GM19467 (cell line): ENCODE results near the gene PRDM15.

Source experiments
- ATAC-seq: cut with Tn5 transposase; IDR thresholded peaks from one replicate; pipeline ENCODE4 v1.9.1; 2021; ENCODE audit warnings: mild to moderate bottlenecking, moderate library complexity; ENCODE audit not compliant: unreplicated experiment

The PRDM15 gene

DNA sequence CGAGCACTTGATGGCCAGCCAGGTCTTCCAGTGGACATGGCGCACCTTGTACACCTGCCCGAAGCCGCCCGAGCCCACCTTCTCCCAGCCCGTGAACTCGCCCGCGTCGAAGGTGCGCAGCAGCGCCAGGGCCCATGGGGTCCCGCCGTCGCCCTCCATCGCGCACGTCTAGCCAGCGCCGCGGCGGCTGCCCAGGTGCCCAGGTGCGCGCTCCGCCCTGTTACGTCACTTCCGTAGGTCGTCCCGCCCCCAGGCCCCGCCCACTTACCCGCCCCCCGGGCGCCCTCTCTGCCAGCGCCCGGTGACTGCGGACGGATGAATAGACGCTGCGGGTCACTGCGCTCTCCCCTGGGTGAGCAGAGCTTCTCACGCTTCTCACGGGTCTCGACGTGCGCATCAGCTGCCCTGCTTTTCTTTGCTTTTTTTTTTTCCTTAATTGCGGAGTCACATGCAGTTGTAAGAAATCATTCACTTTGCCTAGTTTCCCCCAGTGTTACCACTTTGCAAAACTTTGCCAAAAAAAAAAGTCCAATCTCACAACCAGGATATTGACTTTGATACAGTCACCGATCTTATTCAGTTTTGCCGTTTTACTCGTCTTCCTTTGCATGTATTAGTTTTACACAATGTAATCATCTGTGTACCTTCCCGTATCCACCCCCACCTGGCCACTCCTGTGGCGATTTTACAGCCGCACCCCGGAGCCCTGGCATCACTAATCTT lies 112.1 kb downstream of the PRDM15 start, which contains the start of gene RIPK4:
Gene RIPK4 (minus strand): TSS at position 170 of the 723 bp plus-strand sequence. CDS start 11 bp downstream, at position 159.
- ATAC-seq, result no peak

DNA sequence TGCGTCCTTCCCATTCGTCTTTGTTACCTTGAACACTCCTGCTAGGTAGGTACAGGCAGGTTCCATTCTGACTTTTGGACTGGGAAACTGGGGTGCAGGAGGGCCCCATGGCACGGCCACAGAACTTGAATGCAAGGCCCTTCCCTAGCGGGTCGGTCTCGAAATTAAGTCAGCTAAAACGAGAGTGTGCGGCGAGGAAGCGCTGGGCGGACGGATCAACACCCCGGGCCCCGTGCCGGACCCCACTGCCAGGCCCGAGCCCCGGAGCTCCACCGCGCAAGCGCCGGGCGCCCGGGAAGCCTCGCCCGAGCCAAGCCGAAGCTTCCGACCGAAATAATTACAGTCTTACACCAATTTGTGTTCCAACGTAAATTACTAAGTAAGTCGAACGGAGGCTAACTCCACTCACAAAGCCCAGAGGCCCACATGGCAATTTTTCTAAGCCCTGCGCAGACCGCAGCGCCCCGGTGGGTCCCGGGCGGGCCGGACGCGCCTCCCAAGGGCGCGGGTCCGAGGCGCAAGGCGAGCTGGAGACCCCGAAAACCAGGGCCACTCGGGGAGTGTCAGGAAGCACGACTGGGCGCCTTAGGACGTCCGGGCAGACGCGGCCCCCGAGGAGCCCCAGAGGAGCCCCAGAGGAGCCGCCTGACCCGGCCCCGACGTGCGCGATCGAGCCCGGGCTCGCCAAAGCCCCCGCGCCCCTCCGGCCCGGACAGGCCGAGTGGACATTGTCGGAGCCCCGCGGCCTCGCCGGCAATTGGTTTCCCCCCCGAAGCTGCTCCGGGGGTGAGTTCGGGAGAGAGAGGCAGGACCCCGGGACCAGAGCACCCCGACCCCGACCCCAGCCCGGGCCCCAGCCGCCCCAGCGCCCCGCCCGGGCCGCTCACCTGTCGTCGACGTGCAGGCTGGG lies 112.9 kb downstream of the PRDM15 start:
- ATAC-seq, result no peak

DNA sequence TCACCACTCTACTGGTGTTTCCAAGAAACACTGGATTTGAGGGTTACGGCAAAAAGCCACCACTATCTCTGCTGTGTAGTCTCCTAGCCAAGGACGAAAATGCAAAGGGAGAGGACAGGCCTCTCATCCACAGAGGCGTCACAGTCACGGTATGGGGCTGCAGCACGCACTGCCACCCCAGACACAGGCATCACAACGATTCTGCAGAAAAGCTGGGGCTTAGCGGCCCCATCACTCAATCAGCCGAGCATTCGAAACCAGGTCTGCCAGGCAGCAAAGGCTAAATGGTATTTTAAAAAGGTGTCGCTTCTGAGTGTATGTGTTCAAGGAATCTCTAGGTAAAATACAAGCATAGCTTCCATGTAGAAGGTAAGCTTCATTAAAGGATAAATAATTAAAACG lies 113.7 kb downstream of the PRDM15 start:
- ATAC-seq, result no peak

DNA sequence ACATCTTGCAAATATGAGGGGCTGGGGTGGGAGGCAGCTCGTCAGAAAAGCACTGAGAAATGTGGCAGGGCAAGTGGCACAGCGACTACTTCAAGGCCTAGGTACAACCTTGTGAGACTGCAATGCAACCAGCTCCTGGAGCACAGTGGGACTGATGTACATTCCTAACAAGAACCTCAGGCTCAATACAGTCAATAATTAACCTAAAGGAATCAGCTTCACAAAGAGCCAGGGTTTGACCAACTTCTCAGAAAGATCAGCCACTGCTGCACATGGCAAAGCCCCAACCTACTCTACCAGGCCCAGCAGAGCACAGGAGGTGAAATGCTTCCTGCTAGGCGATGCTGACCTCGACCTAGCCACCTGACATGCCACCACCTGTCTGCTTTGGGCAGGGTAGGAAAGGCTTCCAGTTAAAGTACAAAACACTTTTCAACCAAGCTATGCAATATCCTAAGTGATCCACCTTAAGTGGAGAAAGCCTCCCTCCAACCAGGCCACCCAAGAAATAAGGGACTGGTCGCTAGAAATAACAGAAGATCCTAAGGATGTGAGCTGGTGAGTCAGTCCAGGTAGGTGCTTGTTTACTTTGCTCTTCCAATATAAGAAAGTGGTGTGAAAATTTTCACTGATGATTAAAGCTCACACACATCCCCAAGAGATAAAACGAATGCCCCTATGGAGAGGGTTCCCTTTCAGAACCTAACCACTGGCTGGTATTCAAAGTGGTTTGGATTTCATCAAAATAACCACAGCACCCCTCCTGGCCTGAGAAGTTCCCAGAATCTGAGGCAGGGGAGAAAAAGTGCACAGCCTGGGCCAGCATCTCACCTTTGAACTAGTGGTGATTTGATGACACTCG lies 114.4 kb downstream of the PRDM15 start:
- ATAC-seq, result no peak

DNA sequence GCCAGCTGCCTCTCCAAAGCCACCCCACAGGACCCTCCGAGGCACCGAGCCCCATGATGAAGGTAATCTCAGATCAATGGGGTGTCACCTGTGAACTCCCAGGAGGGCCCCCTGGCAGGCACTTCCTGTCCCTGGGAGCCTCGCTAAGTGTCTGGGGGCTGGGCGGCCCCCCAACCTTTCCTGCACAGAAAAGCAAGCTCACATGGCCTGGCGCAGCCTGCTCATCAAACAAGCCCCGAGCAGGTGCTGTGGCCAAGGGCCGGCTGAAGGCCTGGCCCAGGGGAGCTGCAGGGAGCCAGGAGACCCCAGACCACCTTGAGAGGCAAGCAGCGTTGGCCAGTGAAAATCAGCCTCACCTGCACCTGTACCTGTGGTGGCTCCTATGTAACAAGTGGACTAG lies 115.1 kb downstream of the PRDM15 start:
- no peak for ATAC-seq

DNA sequence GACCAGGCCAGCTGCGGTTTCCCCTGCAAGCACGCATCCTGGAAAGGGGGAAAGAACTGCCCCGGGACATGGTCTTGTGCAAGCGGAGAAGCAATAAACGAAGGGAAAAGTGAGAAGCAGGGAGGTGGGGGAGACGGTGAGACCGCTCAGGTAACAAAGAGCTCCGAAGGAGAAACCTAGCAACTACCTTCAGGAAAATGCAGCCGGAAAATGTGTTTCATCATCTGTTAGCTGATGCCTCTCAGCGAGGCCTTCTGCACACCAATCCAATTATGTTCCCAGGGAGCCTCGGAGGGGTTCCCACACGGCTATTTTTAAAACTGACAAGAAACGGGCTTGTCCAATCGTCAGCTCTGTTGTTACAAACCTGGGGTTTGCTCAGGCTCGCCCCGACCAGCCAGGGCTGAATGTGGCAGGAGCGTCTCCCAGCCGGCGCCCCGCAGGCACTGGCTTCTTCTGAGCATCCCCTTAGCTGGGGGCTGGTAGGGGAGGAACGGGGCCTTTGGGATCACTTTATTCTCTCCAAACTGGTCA lies 115.7 kb downstream of the PRDM15 start:
- no peak for ATAC-seq

DNA sequence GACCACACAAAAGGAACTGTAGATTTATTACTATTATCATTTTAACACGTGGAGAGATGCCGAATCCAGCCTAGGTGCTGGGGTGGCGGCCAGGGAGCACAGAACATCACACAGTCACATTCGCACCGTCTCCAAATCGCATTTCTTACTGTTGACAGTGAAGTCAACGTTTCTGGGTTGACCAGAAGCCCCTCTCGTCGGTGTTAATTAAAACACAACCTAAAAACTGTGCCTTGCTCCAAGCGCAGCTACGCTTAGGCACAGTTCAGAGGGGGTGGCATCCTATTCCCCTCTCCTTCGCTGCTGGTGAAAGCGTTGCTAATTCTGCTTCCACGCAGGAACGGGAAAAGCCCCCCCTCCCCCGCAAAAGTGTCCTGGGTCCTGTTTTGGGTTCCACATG lies 116.4 kb downstream of the PRDM15 start:
- ATAC-seq, result no peak

DNA sequence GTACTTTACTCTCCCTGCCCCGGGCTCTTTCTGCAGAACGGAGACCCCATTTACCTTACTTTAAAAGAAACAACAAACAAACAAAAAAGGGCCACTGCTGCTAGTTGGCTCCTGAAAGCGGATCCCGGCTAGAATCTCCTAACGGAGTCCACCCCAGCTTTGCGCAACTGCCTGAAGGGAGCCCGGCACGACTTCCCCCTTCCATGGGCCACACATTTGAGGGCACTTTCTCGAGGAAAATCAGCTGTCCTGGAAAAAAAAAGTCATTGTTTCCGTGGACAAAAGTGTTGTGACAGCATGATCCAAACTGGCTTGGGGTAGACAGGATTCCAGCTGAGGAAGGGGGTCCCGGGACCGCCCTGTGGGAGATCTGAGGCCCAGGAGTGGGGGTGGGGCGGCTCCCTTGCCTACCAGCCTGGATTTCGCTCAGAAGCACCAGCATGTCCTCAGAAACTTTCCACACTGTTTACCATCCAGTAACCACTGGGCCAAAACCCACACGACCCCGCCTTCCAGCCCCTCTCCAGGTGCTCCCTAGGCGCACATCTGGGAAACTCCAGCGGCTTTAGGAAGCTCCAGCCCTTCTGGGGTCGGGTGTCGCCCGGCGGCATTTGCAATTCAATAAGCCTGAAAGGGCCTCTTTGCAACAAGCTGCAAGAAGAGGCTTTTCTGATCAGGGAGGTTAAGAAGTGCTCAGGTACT lies 117.1 kb downstream of the PRDM15 start:
- ATAC-seq, result no peak

DNA sequence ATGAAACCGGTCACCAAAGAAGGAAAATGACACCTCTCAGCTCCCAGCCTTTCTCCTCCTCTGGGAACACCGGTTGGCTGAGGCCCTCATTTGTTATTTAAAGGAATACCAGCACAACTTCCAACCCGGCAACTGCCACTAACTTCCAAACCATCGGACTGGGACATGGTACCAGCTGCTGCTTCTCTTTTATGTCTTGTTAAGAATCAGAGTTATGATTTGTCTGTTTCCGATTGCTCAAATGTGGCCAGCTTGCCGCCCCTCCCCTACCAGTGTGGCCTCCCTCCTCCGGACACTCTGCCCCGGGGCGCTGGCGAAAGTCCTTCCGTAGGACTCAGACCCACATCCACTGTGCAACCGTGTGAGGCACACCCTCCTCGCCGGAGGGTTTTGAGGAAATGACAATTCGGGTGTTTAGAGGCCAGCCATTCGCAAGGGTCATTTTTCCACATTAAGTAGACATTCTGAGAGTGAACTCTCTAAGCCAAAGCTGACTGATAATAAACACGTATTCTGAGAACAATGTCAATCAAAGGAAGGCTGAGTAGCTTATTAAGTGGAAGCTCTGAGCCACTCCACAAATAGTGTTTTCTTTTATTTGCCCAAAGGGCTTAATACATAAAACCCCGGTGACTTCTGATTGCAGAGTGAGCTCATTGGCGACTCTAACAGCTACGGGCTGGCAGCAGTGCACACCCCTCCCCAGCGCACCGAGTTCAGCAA lies 117.8 kb downstream of the PRDM15 start:
- no peak for ATAC-seq

DNA sequence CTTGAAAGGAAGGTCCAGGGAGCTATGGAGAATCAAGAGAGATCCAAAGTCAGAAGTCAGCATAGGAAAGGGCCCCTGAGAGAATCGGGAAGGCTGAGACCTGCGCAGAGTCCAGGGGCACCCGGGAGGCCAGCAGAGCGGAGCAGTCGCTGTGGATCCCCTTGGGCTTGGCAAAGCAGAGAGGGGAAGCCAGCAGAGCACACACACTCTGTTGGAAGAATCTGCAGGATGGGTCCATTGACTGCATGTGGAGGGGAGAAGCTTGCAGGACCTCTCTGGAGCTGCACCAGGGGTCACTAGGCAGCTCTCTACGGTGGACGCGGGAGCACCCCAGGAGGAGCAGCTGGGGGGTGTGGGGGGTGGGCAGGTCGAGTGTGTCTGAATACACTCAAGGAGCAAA lies 118.7 kb downstream of the PRDM15 start:
- ATAC-seq, result no peak

DNA sequence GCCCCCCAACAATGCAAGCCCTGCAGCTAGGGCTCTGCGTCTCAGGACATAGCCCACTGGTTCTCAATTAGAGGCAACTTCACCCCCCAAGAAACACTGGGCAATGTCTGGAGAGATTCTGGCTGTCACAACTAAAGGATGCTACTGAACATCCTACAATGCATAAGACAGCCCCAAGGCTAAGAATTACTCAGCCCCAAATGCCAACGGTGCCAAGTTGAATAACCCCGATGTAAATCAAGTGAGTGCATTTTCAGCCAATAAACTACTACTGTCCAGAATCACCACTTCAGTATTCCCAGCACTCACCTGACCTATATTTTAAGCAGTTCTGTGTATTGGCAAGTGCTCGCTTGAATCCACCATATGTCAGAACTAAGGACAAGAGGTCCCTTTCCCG lies 119.2 kb downstream of the PRDM15 start:
- ATAC-seq, result no peak

DNA sequence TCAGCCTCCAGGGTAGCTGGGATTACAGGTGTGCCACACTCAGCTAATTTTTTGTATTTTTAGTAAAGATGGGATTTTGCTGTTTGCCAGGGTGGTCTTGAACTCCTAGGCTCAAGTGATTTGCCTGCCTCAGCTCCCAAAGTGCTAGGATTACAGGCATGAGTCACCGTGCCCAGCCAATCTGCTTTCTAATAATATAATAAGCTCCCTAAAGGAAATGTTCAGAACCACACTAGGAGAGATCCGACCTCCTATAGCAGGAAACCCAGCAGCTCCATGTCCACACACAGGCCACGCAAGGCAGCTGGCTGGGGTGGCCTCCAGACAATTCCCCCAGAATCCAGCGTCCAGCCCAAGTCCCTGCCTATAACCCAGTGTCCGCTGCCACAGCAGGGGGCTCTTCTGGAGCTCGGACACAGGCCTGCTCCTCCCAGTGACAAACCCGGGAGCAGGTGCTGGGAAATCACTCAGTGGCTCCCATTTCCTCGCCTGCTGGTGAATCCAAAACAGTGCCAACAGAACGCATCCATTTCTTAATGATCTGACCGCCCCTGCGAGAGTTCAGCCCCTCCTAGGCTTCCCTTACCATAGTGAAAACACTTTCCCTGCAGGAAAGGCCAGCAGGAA lies 119.8 kb downstream of the PRDM15 start:
- no peak for ATAC-seq

DNA sequence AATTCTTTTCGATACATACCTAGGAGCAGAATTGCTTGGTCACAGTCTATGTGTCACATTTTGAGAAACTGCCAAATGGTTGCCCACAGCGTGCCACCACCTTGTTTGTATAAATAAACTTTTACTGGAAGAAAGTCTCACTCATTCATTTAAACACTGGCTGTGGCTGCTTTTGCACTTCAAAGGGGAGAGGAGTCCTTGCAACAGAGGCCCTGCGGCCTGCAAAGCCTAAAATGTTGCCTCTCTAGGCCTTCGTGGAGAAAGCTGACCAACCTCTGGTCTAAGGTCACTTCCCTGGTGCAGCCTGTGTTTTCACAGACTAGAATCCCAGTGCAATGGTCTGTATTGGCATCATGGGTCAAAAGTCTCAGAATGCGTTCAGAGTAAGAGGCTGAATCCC lies 120.6 kb downstream of the PRDM15 start:
- no peak for ATAC-seq

DNA sequence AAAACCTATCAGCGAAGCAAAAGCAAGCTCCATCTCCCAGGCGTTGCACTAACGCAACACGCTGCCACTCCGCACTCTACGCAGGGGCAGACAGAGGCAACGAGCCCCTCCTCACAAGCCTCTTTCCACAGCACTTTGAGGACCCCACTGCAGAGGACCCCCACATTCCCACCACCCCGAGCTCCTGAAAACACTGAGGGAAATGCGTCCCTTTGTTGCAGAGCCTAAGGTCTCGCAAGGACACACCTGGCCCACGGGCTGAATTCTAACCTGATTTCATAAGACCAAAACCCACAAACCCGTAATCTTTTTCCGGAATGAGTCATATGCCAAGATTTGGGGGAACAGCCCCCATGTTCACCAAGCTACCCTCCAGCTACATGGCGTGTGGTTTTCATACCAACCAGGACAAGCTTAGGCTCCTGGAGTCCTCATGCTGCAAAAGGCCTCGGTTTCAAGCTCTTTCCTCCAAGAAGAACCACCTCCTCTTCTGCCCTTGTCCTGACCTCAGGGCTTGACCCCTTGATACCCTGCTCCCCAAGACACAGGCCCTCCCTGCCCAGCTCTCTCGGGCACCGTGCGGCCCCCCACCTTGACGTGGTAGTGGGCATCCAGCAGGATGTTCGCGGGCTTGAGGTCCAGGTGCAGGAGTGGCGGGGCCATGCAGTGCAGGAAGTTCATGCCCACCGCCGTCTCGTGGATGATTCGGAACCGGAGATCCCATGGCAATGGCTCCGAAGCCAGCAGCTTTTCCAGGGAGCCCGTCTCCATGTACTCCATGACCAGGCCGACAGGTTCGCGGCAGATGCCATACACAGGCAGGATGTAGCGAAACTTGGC lies 123.0 kb downstream of the PRDM15 start:
- no peak for ATAC-seq

DNA sequence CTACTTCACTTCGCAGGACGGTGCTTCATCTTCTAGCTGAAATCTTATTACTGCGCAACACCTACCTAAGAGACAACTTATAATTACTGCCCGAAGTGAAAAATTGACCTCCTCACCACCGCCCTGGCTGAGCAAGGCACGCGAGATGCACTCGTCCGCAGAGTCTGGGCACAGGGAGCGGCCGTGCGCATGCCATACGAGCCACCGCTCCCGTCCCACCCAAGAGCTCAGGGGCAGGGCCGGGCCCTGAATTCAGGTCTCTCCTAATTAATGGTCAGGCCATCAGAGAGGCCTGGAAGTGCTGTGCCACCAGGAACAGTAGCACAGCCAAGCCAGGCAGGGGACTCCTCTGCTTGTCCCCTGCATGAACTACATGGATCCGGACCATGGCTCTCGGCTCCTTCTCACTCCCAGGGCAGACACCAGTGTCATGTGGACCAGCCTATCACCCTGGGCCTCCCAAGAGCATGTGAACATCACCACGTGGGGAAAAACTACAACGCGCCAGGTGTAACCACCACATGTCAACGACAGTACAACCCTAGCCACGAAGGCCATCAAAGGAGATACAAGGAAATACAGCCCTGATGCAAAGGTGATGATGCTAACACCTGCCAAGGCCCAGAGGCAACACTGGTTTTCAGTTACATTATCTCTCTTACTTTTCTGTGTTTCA lies 123.7 kb downstream of the PRDM15 start:
- ATAC-seq, result no peak

DNA sequence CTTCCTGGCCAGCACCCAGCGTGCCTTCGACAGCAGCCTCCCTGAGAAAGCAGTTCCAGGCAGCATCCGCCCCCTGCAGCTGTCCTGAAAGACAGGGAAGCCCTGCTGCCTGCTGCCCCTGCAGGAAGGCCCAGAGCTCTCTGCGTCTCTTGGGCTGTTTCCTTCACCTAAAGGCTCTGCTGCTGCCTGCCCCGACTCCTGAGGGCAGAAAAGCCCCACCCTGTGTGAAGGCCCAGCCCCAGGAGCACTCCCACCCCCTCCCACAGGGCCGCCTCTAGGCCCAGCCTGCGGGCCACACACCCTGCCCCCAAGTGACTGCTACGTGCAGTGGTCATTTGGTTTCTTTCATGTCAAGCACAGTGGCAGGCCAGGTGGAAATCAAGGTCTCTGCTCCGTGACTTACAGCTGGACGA lies 124.7 kb downstream of the PRDM15 start:
- ATAC-seq, result no peak

DNA sequence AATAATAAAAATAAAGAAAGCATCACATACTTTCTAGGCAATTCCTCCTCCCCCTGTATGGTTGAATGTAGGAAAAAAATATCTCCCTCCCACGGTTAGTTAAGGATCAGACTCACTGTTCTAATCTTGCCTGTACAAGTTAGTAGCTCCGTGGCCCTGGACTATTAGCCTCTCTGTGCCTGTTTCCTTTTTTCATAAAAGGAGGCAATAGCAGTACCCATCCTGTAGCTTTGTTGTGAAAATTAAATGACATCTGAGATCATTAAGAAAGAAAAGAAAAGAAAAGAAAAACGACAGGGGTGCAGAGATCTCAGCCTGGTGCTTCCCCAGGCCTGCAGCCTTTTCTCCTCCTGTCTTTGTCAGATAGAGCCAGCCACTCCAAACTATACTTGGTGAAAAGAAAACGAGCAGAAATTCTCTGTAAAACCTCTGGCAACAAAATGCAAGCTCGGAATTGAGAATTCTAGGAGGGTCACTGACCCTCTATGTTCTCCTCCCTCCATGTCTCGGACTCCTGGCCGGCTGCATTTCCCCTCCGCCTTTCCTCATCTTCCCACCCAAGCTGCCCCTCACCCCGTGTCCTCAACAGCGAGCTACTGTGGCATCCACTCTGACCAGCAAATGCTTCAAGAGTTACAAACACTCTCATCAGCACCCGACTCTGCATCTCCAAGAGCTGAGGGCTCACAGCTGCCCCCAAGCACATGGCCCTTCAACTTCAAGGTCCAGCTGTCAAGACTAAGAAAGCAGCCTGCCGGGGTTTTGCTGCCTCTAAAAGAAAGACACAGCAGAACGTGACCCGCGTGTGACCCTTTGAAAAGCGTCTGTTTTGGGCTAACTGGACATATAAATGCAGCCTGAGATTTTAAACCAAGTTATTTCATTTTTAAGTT lies 125.9 kb downstream of the PRDM15 start:
- no peak for ATAC-seq
